ENCODE data around the gene RFX7. TPM values are rescaled to one million over a fixed set of nuclear protein-coding genes. Genes with fewer than 3 reads are reported as not detected.

RFX7 gene
- total and polyA plus RNA-seq, 9 donors, result 3.0 to 19.5 (median 14.8) TPM

DNA sequence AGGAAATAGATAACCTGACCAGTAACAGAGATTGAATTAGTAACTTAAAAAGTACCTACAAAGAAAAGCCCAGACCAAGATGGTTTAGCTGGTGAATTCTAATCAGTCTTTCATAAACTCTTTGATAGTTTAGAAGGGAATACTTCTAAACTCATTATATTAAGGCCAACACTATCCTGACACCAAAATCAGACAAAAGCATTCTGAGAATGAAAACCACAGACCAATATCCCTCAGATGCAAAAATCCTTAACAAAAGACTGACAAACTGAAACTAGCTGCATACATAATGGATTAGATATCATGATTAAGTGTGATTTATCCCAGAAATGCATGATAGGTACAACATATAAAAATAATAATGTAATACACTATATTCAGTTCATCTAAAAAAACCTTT is 115.6 kb downstream of the RFX7 start:
- no peak overlapping the region for H3K4me3 ChIP-seq
- no peak overlapping the region for H3K27ac ChIP-seq
- H3K9me3 ChIP-seq, result no peaks in the 10 kb centered on the region
- H3K27me3 ChIP-seq, result no peaks in the 10 kb centered on the region
- no peaks in the 10 kb centered on the region for H3K4me1 ChIP-seq (ENCODE audit: insufficient read depth)
- TF ChIP-seq EP300 (IDR thresholded peaks at IDR 0.05) (no peak), POLR2A (IDR thresholded peaks at IDR 0.05) (no peak)
- TF ChIP-seq, protein P1, sequence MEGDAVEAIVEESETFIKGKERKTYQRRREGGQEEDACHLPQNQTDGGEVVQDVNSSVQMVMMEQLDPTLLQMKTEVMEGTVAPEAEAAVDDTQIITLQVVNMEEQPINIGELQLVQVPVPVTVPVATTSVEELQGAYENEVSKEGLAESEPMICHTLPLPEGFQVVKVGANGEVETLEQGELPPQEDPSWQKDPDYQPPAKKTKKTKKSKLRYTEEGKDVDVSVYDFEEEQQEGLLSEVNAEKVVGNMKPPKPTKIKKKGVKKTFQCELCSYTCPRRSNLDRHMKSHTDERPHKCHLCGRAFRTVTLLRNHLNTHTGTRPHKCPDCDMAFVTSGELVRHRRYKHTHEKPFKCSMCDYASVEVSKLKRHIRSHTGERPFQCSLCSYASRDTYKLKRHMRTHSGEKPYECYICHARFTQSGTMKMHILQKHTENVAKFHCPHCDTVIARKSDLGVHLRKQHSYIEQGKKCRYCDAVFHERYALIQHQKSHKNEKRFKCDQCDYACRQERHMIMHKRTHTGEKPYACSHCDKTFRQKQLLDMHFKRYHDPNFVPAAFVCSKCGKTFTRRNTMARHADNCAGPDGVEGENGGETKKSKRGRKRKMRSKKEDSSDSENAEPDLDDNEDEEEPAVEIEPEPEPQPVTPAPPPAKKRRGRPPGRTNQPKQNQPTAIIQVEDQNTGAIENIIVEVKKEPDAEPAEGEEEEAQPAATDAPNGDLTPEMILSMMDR (IDR thresholded peaks at IDR 0.05), result no peak
- no peak for DNase-seq
- intact Hi-C loops (cut with DNase I), result no loop called here
- no peaks in the 10 kb centered on the region for H3K36me3 ChIP-seq

DNA sequence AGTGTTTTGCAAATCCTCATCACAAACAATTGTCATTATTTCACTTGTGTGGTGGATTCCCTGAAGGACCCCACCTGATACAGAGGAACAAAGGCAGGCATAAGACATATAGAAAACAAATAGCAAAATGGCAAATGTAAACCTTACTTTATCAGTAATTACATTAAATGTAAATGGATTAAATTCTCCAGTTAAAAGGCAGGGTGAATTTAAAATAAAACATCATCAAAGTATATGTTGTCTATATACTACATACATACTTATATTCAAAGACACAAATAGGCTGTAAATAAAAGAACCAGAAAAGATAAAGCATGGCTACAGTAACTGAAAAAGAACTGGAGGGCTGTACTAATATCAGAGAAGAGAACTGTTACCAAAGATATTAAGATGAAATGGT is 117.3 kb downstream of the RFX7 start:
- intact Hi-C loops (cut with DNase I), result no loop called here

DNA sequence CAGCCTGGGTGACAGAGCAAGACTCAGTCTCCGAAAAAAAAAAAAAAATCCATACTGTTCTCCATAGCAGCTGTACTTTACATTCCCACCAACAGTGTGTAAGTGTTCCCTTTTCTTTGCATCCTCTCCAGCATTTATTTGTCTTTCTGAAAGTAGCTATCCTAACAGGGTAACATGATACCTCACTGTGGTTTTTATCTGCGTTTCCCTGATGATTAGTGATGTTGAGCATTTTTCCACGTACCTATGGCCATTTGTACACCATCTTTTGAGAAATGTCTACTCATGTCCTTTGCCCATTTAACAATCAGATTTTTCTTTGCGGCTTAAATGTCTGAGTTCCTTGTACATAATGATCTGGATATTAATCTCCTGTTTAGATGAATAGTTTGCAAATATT is 119.3 kb downstream of the RFX7 start:
- Histone ChIP-seq H3K36me3 (no peaks in the 10 kb centered on the region), H3K4me1 (ENCODE audit: insufficient read depth) (no peaks in the 10 kb centered on the region), H3K27ac (no peak overlapping the region), H3K9me3 (no peaks in the 10 kb centered on the region), H3K27me3 (no peaks in the 10 kb centered on the region), H3K4me3 (no peak overlapping the region)
- intact Hi-C loops (cut with DNase I), result no loop called here
- WGBS, 3 donors, result 93 to 100% (median 94%) methylated on average over 4 of the region's 4 CpGs
- DNase-seq, result no peak
- TF ChIP-seq EP300 (IDR thresholded peaks at IDR 0.05), result no peak
- TF ChIP-seq, protein P1 (IDR thresholded peaks at IDR 0.05), result no peak
- TF ChIP-seq POLR2A (IDR thresholded peaks at IDR 0.05), result no peak

More for the DNA sequence above, 117.3 kb downstream of the RFX7 start:
- no peak overlapping the region for H3K4me3 ChIP-seq
- TF ChIP-seq POLR2A (IDR thresholded peaks at IDR 0.05), result no peak
- no peak for TF ChIP-seq EP300 (IDR thresholded peaks at IDR 0.05)
- TF ChIP-seq, protein P1 (IDR thresholded peaks at IDR 0.05), result no peak
- no peaks in the 10 kb centered on the region for H3K4me1 ChIP-seq (ENCODE audit: insufficient read depth)
- no peaks in the 10 kb centered on the region for H3K9me3 ChIP-seq
- DNase-seq, result no peak
- no peaks in the 10 kb centered on the region for H3K36me3 ChIP-seq
- H3K27me3 ChIP-seq, result no peaks in the 10 kb centered on the region
- H3K27ac ChIP-seq, result no peak overlapping the region

DNA sequence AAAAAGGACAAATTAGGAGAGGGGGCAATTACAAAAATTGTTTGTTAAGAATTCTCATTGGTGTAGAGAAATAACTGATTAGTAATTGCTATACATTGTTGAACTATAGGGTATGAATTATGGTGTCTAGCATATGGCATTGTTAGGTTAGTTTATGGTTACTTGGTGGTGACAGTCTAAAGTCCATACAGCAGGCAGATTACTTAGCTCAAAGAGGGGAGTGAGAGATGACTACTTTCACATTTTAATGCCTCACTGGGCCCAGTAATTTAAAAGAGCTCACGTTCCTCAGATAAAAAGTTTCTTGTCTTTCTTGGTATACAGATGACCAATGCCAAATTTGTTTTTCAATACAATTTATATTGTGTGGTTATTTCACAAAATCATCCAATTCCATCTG is 137.8 kb downstream of the RFX7 start:
- no peak for DNase-seq
- 66 to 83% (median 71%) methylated on average over 1 of the region's 1 CpG for WGBS, 3 donors
- Histone ChIP-seq H3K36me3 (no peaks in the 10 kb centered on the region), H3K4me1 (ENCODE audit: insufficient read depth) (no peaks in the 10 kb centered on the region), H3K27me3 (no peaks in the 10 kb centered on the region), H3K9me3 (no peaks in the 10 kb centered on the region), H3K4me3 (no peak overlapping the region), H3K27ac (no peak overlapping the region)
- intact Hi-C loops (cut with DNase I), result no loop called here
- TF ChIP-seq EP300 (IDR thresholded peaks at IDR 0.05) (no peak), POLR2A (IDR thresholded peaks at IDR 0.05) (no peak)
- TF ChIP-seq, protein P1 (IDR thresholded peaks at IDR 0.05), result no peak

DNA sequence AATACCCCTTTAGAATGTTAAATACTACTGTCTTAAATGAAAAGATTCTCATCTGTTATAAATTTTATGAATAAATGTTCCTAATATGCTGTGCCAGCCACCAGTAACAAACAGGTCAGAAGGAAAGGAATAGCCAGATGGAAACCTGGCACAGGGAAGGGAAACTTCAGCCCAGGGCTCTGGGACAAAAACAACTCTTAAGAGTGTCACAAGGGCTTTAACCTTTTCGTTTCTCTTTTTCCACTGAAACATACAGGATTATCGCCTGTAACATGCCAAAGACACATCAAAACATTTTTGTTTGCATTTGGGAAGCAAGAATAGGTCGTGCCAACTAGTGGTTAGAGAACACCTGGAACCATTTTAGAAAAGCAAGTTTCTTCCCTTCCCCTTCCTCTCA is 141.2 kb downstream of the RFX7 start:
- Histone ChIP-seq H3K36me3 (no peaks in the 10 kb centered on the region), H3K27ac (no peak overlapping the region), H3K4me3 (no peak overlapping the region), H3K27me3 (no peaks in the 10 kb centered on the region), H3K4me1 (ENCODE audit: insufficient read depth) (no peaks in the 10 kb centered on the region), H3K9me3 (no peaks in the 10 kb centered on the region)
- whole genome bisulfite sequencing, 3 donors, result 58 to 63% (median 62%) methylated on average over 3 of the region's 3 CpGs
- intact Hi-C loops (cut with DNase I), result no loop called here
- TF ChIP-seq EP300 (IDR thresholded peaks at IDR 0.05) (no peak), POLR2A (IDR thresholded peaks at IDR 0.05) (no peak)
- TF ChIP-seq, protein P1 (IDR thresholded peaks at IDR 0.05), result no peak
- no peak for DNase-seq
